ENCODE data around the gene ADAM8. TPM values are rescaled to one million over a fixed set of nuclear protein-coding genes. Genes with fewer than 3 reads are reported as not detected.
"Not testable (repeated sequence)": the region's sequence is repeated elsewhere in the genome, so short reads cannot be mapped to it uniquely, and the experiment has no call there.

ADAM8 gene
- total RNA-seq, result 2.6 TPM

DNA sequence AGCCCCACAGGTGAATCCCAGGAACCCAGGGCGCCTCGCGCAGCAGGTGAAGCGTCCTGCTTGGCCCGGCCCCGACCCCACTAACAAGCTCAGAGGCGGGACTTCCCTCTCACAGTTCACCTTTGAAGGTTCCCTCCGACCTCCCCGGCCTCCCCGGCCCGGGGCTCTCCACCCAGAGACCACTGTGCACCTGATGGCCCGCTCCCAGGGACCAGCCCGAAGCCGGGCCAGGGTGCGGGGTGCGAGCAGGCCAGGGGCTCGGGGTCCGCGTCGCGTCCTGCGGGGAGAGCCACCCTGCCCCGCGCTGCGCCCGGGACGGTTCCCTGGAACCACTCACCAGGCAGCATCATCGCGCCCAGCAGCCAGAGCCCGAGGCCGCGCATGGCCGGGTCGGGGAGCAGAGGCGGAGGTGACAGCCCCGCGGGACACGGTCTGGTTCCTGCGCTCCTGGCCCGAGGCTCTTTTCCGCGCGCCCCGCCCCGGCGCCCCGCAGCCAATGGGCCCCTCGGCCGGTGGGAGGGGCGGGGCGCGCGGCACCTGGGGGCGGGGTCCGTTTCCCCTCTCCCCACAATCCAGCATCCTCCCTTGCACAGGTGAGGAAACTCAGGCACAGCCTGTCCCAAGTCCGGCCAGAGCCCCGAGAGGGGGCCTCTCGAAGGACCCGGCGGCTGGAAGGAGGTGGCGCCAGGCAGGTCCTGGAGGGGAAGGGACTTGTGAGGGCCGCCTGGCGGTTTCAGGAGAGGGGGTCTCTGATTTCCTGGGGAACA, at the start of gene ADAM8:
Gene ADAM8, minus strand, starts transcription at position 434 of the 767 bp plus-strand sequence. Its CDS starts 51 bp downstream, at position 383.
- Histone ChIP-seq H3K27ac (ENCODE audit: low read depth, low read length) (no peak within 1 kb of the TSS), H3K9ac (ENCODE audit: low read depth in 1 of 3, low read length in 3 of 3) (peak within 1 kb of the TSS in 1 of 3 donors; percentile 5), H3K27me3 (ENCODE audit: control insufficient read depth in 3 of 3, insufficient read depth in 3 of 3, low read length in 3 of 3) (peaks cover 5 to 32% (median 26%) of the 10 kb centered on the region in 3 donors), H3K9me3 (ENCODE audit: control insufficient read depth in 3 of 3, low read length in 3 of 3) (no peaks in the 10 kb centered on the region), H3K36me3 (ENCODE audit: control insufficient read depth in 3 of 3, insufficient read depth in 3 of 3, low read length in 3 of 3) (peaks cover 21 to 26% (median 24%) of the 10 kb centered on the region in 3 donors), H3K4me3 (ENCODE audit: low read length in 3 of 3) (peak within 1 kb of the TSS in 1 of 3 donors; percentile 4), H3K4me1 (ENCODE audit: control insufficient read depth in 3 of 3, insufficient read depth in 3 of 3, low read length in 3 of 3) (peaks cover 0 to 7% (median 4%) of the 10 kb centered on the region in 3 donors)

- Histone ChIP-seq H3K9me3 (ENCODE audit: control insufficient read depth in 3 of 3, low read length in 3 of 3) (no peaks in the 10 kb centered on the region), H3K4me3 (ENCODE audit: low read length in 3 of 3) (peak overlapping the region in 2 of 3 donors; percentile 4 to 35), H3K4me1 (ENCODE audit: control insufficient read depth in 3 of 3, insufficient read depth in 3 of 3, low read length in 3 of 3) (peaks cover 7 to 17% (median 13%) of the 10 kb centered on the region in 3 donors), H3K27ac (ENCODE audit: low read depth, low read length) (no peak overlapping the region), H3K36me3 (ENCODE audit: control insufficient read depth in 3 of 3, insufficient read depth in 3 of 3, low read length in 3 of 3) (no peaks in the 10 kb centered on the region), H3K9ac (ENCODE audit: low read depth in 1 of 3, low read length in 3 of 3) (no peak overlapping the region), H3K27me3 (ENCODE audit: control insufficient read depth in 3 of 3, insufficient read depth in 3 of 3, low read length in 3 of 3) (peaks cover 51 to 60% (median 56%) of the 10 kb centered on the region in 3 donors)
Measured at GRCh38 chr10:133326223-133326551, 49.5 kb upstream of the ADAM8 start.

- no peak overlapping the region for H3K9ac ChIP-seq (ENCODE audit: low read depth in 1 of 3, low read length in 3 of 3)
- H3K4me3 ChIP-seq (ENCODE audit: low read length in 3 of 3), result peak overlapping the region in 2 of 3 donors; percentile 4 to 45
- H3K36me3 ChIP-seq (ENCODE audit: control insufficient read depth in 3 of 3, insufficient read depth in 3 of 3, low read length in 3 of 3), result no peaks in the 10 kb centered on the region
- H3K27ac ChIP-seq (ENCODE audit: low read depth, low read length), result no peak overlapping the region
- H3K4me1 ChIP-seq (ENCODE audit: control insufficient read depth in 3 of 3, insufficient read depth in 3 of 3, low read length in 3 of 3), result peaks cover 7 to 17% (median 13%) of the 10 kb centered on the region in 3 donors
- no peaks in the 10 kb centered on the region for H3K9me3 ChIP-seq (ENCODE audit: control insufficient read depth in 3 of 3, low read length in 3 of 3)
- H3K27me3 ChIP-seq (ENCODE audit: control insufficient read depth in 3 of 3, insufficient read depth in 3 of 3, low read length in 3 of 3), result peaks cover 45 to 55% (median 55%) of the 10 kb centered on the region in 3 donors
Measured at GRCh38 chr10:133325440-133326222, 49.0 kb upstream of the ADAM8 start.

GRCh38 chr10:133324857-133325260, 48.2 kb upstream of the ADAM8 start:
- H3K4me3 ChIP-seq (ENCODE audit: low read length in 3 of 3), result no peak overlapping the region
- peaks cover 5 to 14% (median 13%) of the 10 kb centered on the region in 3 donors for H3K4me1 ChIP-seq (ENCODE audit: control insufficient read depth in 3 of 3, insufficient read depth in 3 of 3, low read length in 3 of 3)
- H3K27ac ChIP-seq (ENCODE audit: low read depth, low read length), result no peak overlapping the region
- peaks cover 45 to 58% (median 55%) of the 10 kb centered on the region in 3 donors for H3K27me3 ChIP-seq (ENCODE audit: control insufficient read depth in 3 of 3, insufficient read depth in 3 of 3, low read length in 3 of 3)
- H3K9me3 ChIP-seq (ENCODE audit: control insufficient read depth in 3 of 3, low read length in 3 of 3), result no peaks in the 10 kb centered on the region
- no peaks in the 10 kb centered on the region for H3K36me3 ChIP-seq (ENCODE audit: control insufficient read depth in 3 of 3, insufficient read depth in 3 of 3, low read length in 3 of 3)
- no peak overlapping the region for H3K9ac ChIP-seq (ENCODE audit: low read depth in 1 of 3, low read length in 3 of 3)

GRCh38 chr10:133324198-133324792, 47.6 kb upstream of the ADAM8 start:
- no peak overlapping the region for H3K27ac ChIP-seq (ENCODE audit: low read depth, low read length)
- no peaks in the 10 kb centered on the region for H3K36me3 ChIP-seq (ENCODE audit: control insufficient read depth in 3 of 3, insufficient read depth in 3 of 3, low read length in 3 of 3)
- no peaks in the 10 kb centered on the region for H3K9me3 ChIP-seq (ENCODE audit: control insufficient read depth in 3 of 3, low read length in 3 of 3)
- peaks cover 46 to 58% (median 55%) of the 10 kb centered on the region in 3 donors for H3K27me3 ChIP-seq (ENCODE audit: control insufficient read depth in 3 of 3, insufficient read depth in 3 of 3, low read length in 3 of 3)
- H3K4me1 ChIP-seq (ENCODE audit: control insufficient read depth in 3 of 3, insufficient read depth in 3 of 3, low read length in 3 of 3), result peaks cover 4 to 11% (median 9%) of the 10 kb centered on the region in 3 donors
- no peak overlapping the region for H3K4me3 ChIP-seq (ENCODE audit: low read length in 3 of 3)
- no peak overlapping the region for H3K9ac ChIP-seq (ENCODE audit: low read depth in 1 of 3, low read length in 3 of 3)

DNA sequence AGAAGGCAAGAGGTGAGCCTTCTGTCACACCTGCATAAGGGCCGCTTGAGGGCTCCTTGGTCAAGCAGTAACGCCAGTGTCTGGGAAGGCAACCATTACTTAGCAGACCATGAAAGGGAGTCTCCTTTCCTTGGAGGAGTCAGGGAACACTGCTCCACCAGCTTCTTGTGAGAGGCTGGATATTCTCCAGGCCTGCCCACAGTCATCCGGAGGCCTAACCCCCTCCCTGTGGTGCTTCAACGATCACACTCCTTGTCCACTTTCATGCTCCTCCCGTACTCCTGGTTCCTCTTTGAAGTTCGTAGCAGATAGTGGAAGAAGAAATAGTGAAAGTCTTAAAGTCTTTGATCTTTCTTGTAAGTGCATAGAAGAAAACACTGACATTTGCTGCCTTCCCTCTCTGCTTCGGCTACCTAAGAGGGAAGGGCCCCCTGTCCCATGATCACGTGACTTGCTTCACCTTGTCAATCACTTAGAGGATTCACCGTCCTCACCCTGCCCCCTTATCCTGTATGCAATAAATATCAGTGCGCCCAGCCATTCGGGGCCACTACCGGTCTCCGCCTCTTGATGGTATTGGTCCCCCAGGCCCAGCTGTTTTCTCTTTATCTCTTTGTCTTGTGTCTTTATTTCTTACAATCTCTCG, 45.5 kb upstream of the ADAM8 start:
- H3K36me3 ChIP-seq (ENCODE audit: control insufficient read depth in 3 of 3, insufficient read depth in 3 of 3, low read length in 3 of 3); H3K27ac ChIP-seq (ENCODE audit: low read depth, low read length); H3K9ac ChIP-seq (ENCODE audit: low read depth in 1 of 3, low read length in 3 of 3); H3K9me3 ChIP-seq (ENCODE audit: control insufficient read depth in 3 of 3, low read length in 3 of 3); H3K4me3 ChIP-seq (ENCODE audit: low read length in 3 of 3): not testable (repeated sequence)
- Histone ChIP-seq H3K27me3 (ENCODE audit: control insufficient read depth in 3 of 3, insufficient read depth in 3 of 3, low read length in 3 of 3) (peaks cover 34 to 46% (median 43%) of the 10 kb centered on the region in 3 donors), H3K4me1 (ENCODE audit: control insufficient read depth in 3 of 3, insufficient read depth in 3 of 3, low read length in 3 of 3) (peaks cover 7 to 15% (median 14%) of the 10 kb centered on the region in 3 donors)

DNA sequence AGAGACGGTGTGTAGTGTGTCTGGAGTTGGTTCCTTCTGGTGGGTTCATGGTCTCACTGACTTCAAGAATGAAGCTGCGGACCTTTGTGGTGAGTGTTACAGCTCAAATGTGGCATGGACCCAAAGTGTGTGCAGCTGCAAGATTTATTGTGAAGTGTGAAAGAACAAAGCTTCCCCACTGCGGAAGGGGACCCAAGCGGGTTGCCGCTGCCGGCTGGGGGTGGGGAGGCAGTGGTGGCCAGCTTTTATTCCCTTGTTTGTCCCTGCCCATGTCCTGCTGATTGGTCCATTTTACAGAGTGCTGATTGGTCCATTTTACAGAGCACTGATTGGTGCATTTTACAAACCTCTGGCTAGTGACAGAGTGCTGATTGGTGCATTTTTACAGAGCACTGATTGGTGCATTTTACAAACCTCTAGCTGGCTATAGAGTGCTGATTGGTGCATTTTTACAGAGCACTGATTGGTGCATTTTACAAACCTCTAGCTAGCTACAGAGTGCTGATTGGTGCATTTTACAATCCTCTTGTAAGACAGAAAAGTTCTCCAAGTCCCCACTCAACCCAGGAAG, 44.3 kb upstream of the ADAM8 start:
- Histone ChIP-seq H3K27me3 (ENCODE audit: control insufficient read depth in 3 of 3, insufficient read depth in 3 of 3, low read length in 3 of 3) (peaks cover 21 to 34% (median 31%) of the 10 kb centered on the region in 3 donors), H3K4me1 (ENCODE audit: control insufficient read depth in 3 of 3, insufficient read depth in 3 of 3, low read length in 3 of 3) (peaks cover 4 to 12% (median 11%) of the 10 kb centered on the region in 3 donors)
- H3K9ac ChIP-seq (ENCODE audit: low read depth in 1 of 3, low read length in 3 of 3); H3K9me3 ChIP-seq (ENCODE audit: control insufficient read depth in 3 of 3, low read length in 3 of 3); H3K4me3 ChIP-seq (ENCODE audit: low read length in 3 of 3); H3K36me3 ChIP-seq (ENCODE audit: control insufficient read depth in 3 of 3, insufficient read depth in 3 of 3, low read length in 3 of 3); H3K27ac ChIP-seq (ENCODE audit: low read depth, low read length): not testable (repeated sequence)

DNA sequence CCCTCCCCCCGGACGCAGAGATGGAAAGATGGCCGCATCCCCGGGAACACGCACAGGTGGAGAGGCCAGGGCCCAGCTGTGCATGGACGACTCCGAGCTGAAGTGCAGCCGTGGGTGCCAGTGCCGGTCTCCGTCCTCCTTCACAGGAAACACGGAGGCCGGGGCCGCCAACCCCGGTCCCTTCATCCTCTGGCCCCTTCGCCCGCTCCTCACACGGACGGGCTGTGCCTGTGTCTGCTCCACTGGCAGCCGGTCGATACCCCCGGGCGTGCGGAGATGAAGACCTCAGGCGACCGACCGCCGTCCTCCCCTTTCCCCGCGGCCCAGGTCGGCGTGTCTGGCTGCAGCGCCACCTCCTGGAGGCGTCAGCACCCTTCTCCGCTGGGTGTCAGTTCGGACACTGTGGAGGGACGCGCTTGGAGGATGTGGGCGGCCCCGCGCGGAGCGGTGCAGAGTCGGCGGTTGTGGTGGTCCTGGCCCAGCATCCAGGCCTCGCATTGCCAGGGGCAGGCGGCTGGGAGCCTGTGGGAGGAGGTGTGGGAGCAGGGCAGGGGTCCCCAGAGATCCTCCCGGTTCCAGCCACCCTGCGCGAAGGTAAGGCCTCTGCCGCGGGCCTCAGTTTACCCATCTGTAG, 41.9 kb upstream of the ADAM8 start:
- Histone ChIP-seq H3K27me3 (ENCODE audit: control insufficient read depth in 3 of 3, insufficient read depth in 3 of 3, low read length in 3 of 3) (peaks cover 13 to 23% (median 15%) of the 10 kb centered on the region in 3 donors), H3K9ac (ENCODE audit: low read depth in 1 of 3, low read length in 3 of 3) (peak overlapping the region in 1 of 3 donors; percentile 33), H3K4me3 (ENCODE audit: low read length in 3 of 3) (peak overlapping the region in 2 of 3 donors; percentile 27 to 35), H3K9me3 (ENCODE audit: control insufficient read depth in 3 of 3, low read length in 3 of 3) (no peaks in the 10 kb centered on the region), H3K27ac (ENCODE audit: low read depth, low read length) (no peak overlapping the region), H3K4me1 (ENCODE audit: control insufficient read depth in 3 of 3, insufficient read depth in 3 of 3, low read length in 3 of 3) (peaks cover 3 to 9% (median 4%) of the 10 kb centered on the region in 3 donors), H3K36me3 (ENCODE audit: control insufficient read depth in 3 of 3, insufficient read depth in 3 of 3, low read length in 3 of 3) (no peaks in the 10 kb centered on the region)

DNA sequence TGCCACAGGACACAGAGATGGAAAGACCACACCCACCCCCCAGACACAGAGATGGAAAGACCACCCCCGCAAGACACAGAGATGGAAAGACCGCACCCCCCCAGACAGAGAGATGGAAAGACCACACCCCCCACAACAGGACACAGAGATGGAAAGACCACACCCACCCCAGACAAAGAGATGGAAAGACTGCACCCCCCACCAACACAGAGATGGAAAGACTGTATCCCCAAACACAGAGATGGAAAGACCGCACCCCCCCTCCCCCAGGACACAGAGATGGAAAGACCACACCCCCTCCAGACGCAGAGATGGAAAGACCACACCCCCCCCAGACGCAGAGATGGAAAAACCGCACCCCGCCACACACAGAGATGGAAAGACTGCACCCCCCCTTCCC, 40.1 kb upstream of the ADAM8 start:
- H3K27me3 ChIP-seq (ENCODE audit: control insufficient read depth in 3 of 3, insufficient read depth in 3 of 3, low read length in 3 of 3), result peaks cover 13 to 23% (median 13%) of the 10 kb centered on the region in 3 donors
- H3K36me3 ChIP-seq (ENCODE audit: control insufficient read depth in 3 of 3, insufficient read depth in 3 of 3, low read length in 3 of 3), result peaks cover 4 to 12% (median 11%) of the 10 kb centered on the region in 3 donors
- H3K27ac ChIP-seq (ENCODE audit: low read depth, low read length), result no peak overlapping the region
- H3K4me1 ChIP-seq (ENCODE audit: control insufficient read depth in 3 of 3, insufficient read depth in 3 of 3, low read length in 3 of 3), result peaks cover 3 to 9% (median 4%) of the 10 kb centered on the region in 3 donors
- no peak overlapping the region for H3K4me3 ChIP-seq (ENCODE audit: low read length in 3 of 3)
- H3K9me3 ChIP-seq (ENCODE audit: control insufficient read depth in 3 of 3, low read length in 3 of 3), result no peaks in the 10 kb centered on the region
- H3K9ac ChIP-seq (ENCODE audit: low read depth in 1 of 3, low read length in 3 of 3), result no peak overlapping the region
